ENCODE measurements around the gene PRSS3. TPM values are rescaled to one million over a fixed set of nuclear protein-coding genes. Genes with fewer than 3 reads are reported as not detected.
A peak's percentile ranks its signal among the peaks of the same experiment; 100 is the strongest.
"Not testable (repeated sequence)": the region's sequence is repeated elsewhere in the genome, so short reads cannot be mapped to it uniquely, and the experiment has no call there.

PRSS3 gene
- total RNA-seq: not detected in 2 replicates

- no peaks in the 10 kb centered on the region for H3K36me3 Mint-ChIP-seq (ENCODE audit: low read depth)
- DNase-seq: no peak
- no peaks in the 10 kb centered on the region for H3K9me3 Mint-ChIP-seq
- H3K4me1 Mint-ChIP-seq: no peaks in the 10 kb centered on the region
- no peak within 1 kb of the TSS for H3K27ac Mint-ChIP-seq
- intact Hi-C loops (cut with micrococcal nuclease): no loop called here
- peaks cover 33% of the 10 kb centered on the region for H3K27me3 Mint-ChIP-seq
- no peak within 1 kb of the TSS for H3K4me3 Mint-ChIP-seq
Measured at GRCh38 chr9:33795281-33795680, at the start of gene PRSS3. TSS of gene PRSS3 (plus strand) at chr9:33795561. CDS start at chr9:33795574, 13 bp downstream.

DNA sequence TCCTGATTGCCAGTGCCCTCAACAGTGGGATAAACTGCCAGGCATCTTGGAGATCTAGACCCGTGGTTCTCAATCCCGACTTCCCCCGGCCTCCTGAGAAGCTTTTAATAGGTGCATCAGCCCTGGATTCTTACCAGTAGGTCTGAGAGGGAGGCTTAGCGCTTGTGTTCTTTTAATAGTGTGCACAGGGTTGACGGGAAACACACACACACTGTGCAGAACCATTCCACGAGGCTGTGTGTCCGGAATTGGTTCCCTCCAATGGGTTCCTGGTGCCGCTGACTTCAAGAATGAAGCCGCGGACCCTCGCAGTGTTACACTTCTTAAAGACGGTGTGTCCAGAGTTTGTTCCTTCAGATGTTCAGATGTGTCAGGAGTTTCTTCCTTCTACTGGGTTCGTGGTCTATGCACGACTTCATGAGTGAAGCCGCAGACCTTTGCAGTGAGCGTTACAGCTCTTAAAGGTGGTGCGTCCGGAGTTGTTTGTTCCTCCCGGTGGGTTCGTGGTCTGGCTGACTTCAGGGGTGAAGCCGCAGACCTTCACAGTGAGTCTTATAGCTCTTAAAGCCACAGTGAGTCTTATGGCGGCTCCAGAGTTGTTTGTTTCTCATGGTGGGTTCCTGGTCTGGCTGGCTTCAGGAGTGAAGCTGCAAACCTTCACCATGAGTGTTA, 46.6 kb upstream of the PRSS3 start:
- intact Hi-C loops (cut with micrococcal nuclease): no loop called here
- Mint-ChIP-seq H3K36me3 (ENCODE audit: low read depth) (no peaks in the 10 kb centered on the region), H3K4me3 (peak overlapping the region; percentile 70), H3K4me1 (peaks cover 10% of the 10 kb centered on the region), H3K9me3 (no peaks in the 10 kb centered on the region), H3K27ac (no peak overlapping the region), H3K27me3 (peaks cover 67% of the 10 kb centered on the region)
- DNase-seq: peak; percentile 78

DNA sequence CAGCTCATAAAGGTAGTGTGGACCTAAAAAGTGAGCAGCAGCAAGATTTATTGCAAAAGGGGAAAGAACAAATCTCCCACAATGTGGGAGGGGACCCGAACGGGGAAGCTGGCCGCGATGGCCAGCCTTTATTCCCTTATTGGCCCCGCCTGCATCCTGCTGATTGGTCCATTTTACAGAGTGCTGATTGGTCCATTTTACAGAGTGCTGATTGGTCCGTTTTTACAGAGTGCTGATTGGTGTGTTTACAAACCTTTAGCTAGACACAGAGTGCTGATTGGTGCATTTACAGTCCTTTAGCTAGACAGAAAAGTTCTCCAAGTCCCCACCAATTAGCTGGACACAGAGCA, 46.1 kb upstream of the PRSS3 start:
- H3K9me3 Mint-ChIP-seq; intact Hi-C loops (cut with micrococcal nuclease); H3K27ac Mint-ChIP-seq; H3K36me3 Mint-ChIP-seq (ENCODE audit: low read depth): not testable (repeated sequence)
- Mint-ChIP-seq H3K4me3 (peak overlapping the region; percentile 70), H3K27me3 (peaks cover 70% of the 10 kb centered on the region), H3K4me1 (peaks cover 10% of the 10 kb centered on the region)
- DNase-seq: peak; percentile 71

DNA sequence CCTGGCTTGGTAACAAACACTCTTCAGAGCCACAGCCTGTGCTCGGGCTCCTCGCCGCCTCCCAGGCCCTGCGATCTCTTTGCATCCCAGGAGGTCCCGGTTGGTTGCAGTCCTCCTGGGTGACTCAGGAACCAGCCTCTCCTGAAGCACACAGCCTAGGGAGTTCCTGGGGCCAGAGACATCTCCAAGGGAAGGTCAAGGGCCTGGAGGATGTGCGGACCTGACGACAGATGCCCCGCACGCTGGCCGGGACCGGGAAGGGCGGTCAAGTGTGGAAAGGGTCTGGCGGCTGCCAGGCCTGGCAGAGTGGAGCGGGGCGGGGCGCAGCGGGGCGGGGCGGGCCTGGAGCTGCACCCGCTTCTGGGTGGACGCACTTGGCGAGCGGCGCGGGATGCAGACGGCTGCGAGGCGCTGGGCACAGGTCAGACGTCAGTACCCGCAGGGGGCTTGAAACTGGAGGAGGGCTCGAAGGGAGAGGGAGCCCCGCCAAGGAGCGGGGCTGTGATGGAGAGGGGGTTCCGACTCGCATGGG, 45.0 kb upstream of the PRSS3 start:
- H3K4me1 Mint-ChIP-seq: peaks cover 10% of the 10 kb centered on the region
- no peak overlapping the region for H3K27ac Mint-ChIP-seq
- H3K9me3 Mint-ChIP-seq: no peaks in the 10 kb centered on the region
- no peak for DNase-seq
- H3K27me3 Mint-ChIP-seq: peaks cover 77% of the 10 kb centered on the region
- H3K4me3 Mint-ChIP-seq: no peak overlapping the region
- intact Hi-C loops (cut with micrococcal nuclease): no loop called here
- no peaks in the 10 kb centered on the region for H3K36me3 Mint-ChIP-seq (ENCODE audit: low read depth)

- no peak overlapping the region for H3K4me3 Mint-ChIP-seq
- H3K9me3 Mint-ChIP-seq: no peaks in the 10 kb centered on the region
- H3K4me1 Mint-ChIP-seq: peaks cover 10% of the 10 kb centered on the region
- DNase-seq: no peak
- intact Hi-C loops (cut with micrococcal nuclease): no loop called here
- H3K27me3 Mint-ChIP-seq: peaks cover 76% of the 10 kb centered on the region
- no peaks in the 10 kb centered on the region for H3K36me3 Mint-ChIP-seq (ENCODE audit: low read depth)
- H3K27ac Mint-ChIP-seq: no peak overlapping the region
Measured at GRCh38 chr9:33750839-33751339, 44.5 kb upstream of the PRSS3 start.

- no peaks in the 10 kb centered on the region for H3K36me3 Mint-ChIP-seq (ENCODE audit: low read depth)
- DNase-seq: no peak
- no peak overlapping the region for H3K27ac Mint-ChIP-seq
- intact Hi-C loops (cut with micrococcal nuclease): no loop called here
- H3K9me3 Mint-ChIP-seq: no peaks in the 10 kb centered on the region
- no peak overlapping the region for H3K4me3 Mint-ChIP-seq
- peaks cover 76% of the 10 kb centered on the region for H3K27me3 Mint-ChIP-seq
- peaks cover 10% of the 10 kb centered on the region for H3K4me1 Mint-ChIP-seq
Measured at GRCh38 chr9:33751536-33752129, 43.7 kb upstream of the PRSS3 start.

DNA sequence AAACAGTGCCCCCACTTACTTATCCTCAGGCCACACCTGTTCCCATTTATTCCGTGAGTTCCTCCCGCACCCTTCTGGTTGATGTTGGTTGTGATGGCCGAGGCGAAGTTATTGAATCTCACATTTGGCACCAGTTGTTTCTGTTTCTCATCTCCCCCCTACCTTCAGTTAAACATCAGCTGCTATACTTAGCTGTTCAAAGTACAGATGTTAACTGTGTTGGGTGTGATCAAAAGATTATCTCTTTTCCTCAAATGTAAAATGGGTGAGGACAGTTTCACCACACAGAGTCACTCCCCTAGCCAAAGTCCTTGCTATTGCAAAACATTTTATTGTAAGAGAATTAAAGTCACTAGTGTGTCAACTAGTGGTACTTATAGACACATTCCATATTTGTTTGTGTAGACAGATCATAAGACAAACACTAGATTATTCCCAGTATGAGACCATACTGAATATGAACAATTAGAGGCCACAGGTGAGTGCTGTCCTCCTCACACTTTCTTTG, 43.2 kb upstream of the PRSS3 start:
- Mint-ChIP-seq H3K36me3 (ENCODE audit: low read depth) (no peaks in the 10 kb centered on the region), H3K27ac (no peak overlapping the region), H3K27me3 (peaks cover 79% of the 10 kb centered on the region), H3K4me3 (no peak overlapping the region), H3K9me3 (no peaks in the 10 kb centered on the region), H3K4me1 (peaks cover 10% of the 10 kb centered on the region)
- DNase-seq: no peak
- intact Hi-C loops (cut with micrococcal nuclease): no loop called here

DNA sequence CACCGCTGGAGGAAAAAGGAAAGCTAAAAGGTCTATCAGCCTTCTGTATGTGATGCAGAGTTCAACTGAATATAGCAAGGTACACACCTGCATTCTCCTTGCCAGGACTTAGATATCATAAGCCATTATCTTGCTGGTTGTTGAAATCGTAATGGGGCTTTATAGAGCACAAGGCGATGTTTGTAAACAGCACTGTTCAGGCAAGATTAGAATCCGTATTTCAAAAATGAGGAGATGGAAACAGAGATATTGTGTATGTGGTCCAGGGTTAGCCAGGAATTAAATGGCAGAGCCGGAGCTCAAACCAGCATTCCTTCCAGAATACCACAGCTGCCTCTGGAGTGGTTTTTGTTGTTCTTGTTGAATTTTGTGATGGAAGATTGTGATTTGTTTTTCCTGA, 42.6 kb upstream of the PRSS3 start:
- H3K27ac Mint-ChIP-seq; H3K9me3 Mint-ChIP-seq; DNase-seq; H3K4me3 Mint-ChIP-seq; intact Hi-C loops (cut with micrococcal nuclease); H3K36me3 Mint-ChIP-seq (ENCODE audit: low read depth): not testable (repeated sequence)
- H3K27me3 Mint-ChIP-seq: peaks cover 80% of the 10 kb centered on the region
- peaks cover 10% of the 10 kb centered on the region for H3K4me1 Mint-ChIP-seq

GRCh38 chr9:33759648-33760047, 35.7 kb upstream of the PRSS3 start:
- H3K9me3 Mint-ChIP-seq; H3K27ac Mint-ChIP-seq; H3K36me3 Mint-ChIP-seq (ENCODE audit: low read depth); H3K4me3 Mint-ChIP-seq; intact Hi-C loops (cut with micrococcal nuclease); DNase-seq; H3K4me1 Mint-ChIP-seq: not testable (repeated sequence)
- peaks cover 26% of the 10 kb centered on the region for H3K27me3 Mint-ChIP-seq

DNA sequence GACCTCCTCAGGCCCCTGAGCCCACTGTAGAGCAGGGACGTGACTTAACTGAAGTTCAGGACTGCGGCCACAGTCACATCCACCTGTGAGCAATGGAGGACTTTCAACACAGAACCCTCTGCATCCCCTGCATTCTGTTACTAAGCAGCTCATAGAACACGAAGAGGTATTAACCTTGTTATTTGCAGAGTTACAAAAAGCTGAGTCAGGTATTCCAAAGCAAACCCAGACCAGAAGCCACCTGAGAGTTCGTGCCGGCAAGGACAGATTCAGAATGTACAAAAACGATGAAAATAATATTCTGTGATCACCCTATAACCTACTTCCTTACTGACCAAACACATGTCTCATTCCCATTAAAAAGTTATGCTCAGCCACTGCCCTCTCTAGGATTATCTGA, 33.0 kb upstream of the PRSS3 start:
- H3K4me1 Mint-ChIP-seq: no peaks in the 10 kb centered on the region
- H3K27ac Mint-ChIP-seq: no peak overlapping the region
- intact Hi-C loops (cut with micrococcal nuclease): no loop called here
- no peak for DNase-seq
- no peaks in the 10 kb centered on the region for H3K9me3 Mint-ChIP-seq
- peaks cover 3% of the 10 kb centered on the region for H3K27me3 Mint-ChIP-seq
- no peak overlapping the region for H3K4me3 Mint-ChIP-seq
- H3K36me3 Mint-ChIP-seq (ENCODE audit: low read depth): no peaks in the 10 kb centered on the region

- H3K36me3 Mint-ChIP-seq (ENCODE audit: low read depth); H3K27me3 Mint-ChIP-seq; DNase-seq; H3K9me3 Mint-ChIP-seq; H3K4me3 Mint-ChIP-seq; H3K27ac Mint-ChIP-seq; intact Hi-C loops (cut with micrococcal nuclease); H3K4me1 Mint-ChIP-seq: not testable (repeated sequence)
Measured at GRCh38 chr9:33763709-33764108, 31.7 kb upstream of the PRSS3 start.

DNA sequence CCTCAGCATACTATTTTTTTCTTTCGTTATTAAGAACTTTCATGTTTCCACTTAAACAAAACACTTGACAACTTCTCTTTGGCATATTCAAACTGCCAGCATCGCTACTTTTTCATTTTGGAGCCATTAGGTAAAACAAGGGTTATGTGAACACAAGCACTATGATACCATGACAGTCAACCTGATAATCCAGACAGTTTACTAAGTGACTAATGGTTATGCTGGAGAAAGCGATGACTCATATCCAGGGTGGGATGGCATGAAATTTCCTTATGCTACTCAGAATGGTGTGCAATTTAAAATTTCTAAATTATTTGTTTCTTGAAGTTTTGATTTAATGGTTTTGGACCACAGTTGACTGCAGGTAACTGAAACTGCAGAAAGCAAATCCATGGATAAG, 29.9 kb upstream of the PRSS3 start:
- intact Hi-C loops (cut with micrococcal nuclease): no loop called here
- H3K36me3 Mint-ChIP-seq (ENCODE audit: low read depth): no peaks in the 10 kb centered on the region
- no peak for DNase-seq
- H3K27me3 Mint-ChIP-seq: peaks cover 2% of the 10 kb centered on the region
- no peaks in the 10 kb centered on the region for H3K9me3 Mint-ChIP-seq
- H3K4me3 Mint-ChIP-seq: no peak overlapping the region
- no peaks in the 10 kb centered on the region for H3K4me1 Mint-ChIP-seq
- no peak overlapping the region for H3K27ac Mint-ChIP-seq

DNA sequence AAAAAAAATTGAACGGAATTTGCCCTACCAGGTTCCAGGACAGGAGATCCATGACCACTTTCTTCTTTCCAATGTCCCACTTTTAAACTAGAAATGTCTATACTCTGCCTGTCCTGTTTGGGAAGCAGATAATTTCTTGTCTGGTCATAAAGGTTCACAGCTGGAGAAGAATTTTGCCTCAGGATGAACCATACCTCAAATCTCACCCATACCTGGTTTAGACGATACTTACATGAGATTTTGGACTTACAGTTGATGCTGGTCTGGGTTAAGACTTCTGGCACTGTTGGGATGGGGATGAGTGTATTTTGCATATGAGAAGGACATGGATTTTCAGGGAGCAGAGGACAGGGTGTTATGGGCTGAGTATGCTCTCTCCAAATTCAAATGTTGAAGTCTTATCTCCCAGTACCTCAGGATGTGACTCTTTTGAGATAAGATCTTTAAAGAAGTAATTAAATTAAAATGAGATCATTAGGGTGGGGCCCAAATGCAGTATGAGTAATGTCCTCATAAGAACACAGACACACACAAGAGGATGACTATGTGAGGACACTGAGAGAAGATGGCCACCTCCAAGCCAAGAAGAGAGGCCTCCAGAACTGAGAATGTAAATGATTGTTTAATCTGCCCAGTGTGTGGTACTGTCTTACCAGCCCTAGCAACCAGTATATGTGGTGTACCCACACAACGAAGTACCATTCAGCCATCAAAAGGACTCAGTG, 25.0 kb upstream of the PRSS3 start:
- H3K27me3 Mint-ChIP-seq; H3K4me3 Mint-ChIP-seq; H3K36me3 Mint-ChIP-seq (ENCODE audit: low read depth); DNase-seq; H3K9me3 Mint-ChIP-seq; H3K4me1 Mint-ChIP-seq; H3K27ac Mint-ChIP-seq; intact Hi-C loops (cut with micrococcal nuclease): not testable (repeated sequence)

DNA sequence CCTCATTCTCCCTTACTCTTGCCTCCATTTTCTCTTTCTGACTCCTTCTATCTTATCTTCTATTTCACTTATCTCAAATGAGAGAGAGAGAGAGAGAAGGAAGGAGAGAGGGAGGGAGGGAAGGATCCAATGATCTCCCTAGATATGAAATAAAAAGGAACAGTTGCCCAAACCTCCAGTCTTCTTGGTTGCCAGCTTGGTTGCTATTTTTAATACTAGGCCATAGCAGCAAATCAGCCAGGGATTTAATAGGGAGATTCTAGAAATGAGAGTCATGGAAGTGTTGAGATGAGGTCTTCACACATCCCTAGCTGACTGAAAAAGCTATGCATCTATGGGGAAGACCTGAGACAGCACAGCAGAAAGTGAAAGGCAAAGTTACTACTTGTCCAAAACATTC, 22.2 kb upstream of the PRSS3 start:
- DNase-seq; H3K4me3 Mint-ChIP-seq; H3K36me3 Mint-ChIP-seq (ENCODE audit: low read depth); intact Hi-C loops (cut with micrococcal nuclease); H3K9me3 Mint-ChIP-seq; H3K27ac Mint-ChIP-seq; H3K4me1 Mint-ChIP-seq: not testable (repeated sequence)
- peaks cover 18% of the 10 kb centered on the region for H3K27me3 Mint-ChIP-seq

Data from activated CD4-positive, alpha-beta T cell treated with anti-CD3 and anti-CD28 coated beads, Interleukin-2, amount 10 ng/mL, durations not matched to agents 24 days and 14 days (primary cell).